Measurements from ENCODE around the gene RASIP1. TPM values are rescaled to one million over a fixed set of nuclear protein-coding genes. Genes with fewer than 3 reads are reported as not detected.
"Not testable (repeated sequence)": the region's sequence is repeated elsewhere in the genome, so short reads cannot be mapped to it uniquely, and the experiment has no call there.

Gene RASIP1
- total RNA-seq, 1 donor from 2014 or later = 85.9 TPM

- no peak overlapping the region for H3K27ac ChIP-seq
- H3K4me3 ChIP-seq = no peak overlapping the region
- peaks cover 4 to 8% of the 10 kb centered on the region in 2 donors for H3K36me3 ChIP-seq
- TF ChIP-seq CTCF (IDR thresholded peaks at IDR 0.05) = no peak
- no peaks in the 10 kb centered on the region for H3K27me3 ChIP-seq
- DNase-seq (ENCODE audit: low spot score in 2 of 2) = no peak
- H3K9me3 ChIP-seq = no peaks in the 10 kb centered on the region
- H3K4me1 ChIP-seq = no peaks in the 10 kb centered on the region
- intact Hi-C loops (cut with DNase I) = no loop called here
Measured at GRCh38 chr19:48702701-48703100, 37.7 kb downstream of the RASIP1 start.

- DNase-seq (ENCODE audit: low spot score in 2 of 2) = no peak
- no peak overlapping the region for H3K4me3 ChIP-seq
- TF ChIP-seq CTCF (IDR thresholded peaks at IDR 0.05) = no peak
- intact Hi-C loops (cut with DNase I) = no loop called here
- no peak overlapping the region for H3K27ac ChIP-seq
- no peaks in the 10 kb centered on the region for H3K27me3 ChIP-seq
- H3K36me3 ChIP-seq = peaks cover 4% of the 10 kb centered on the region in 2 donors
- no peaks in the 10 kb centered on the region for H3K9me3 ChIP-seq
- H3K4me1 ChIP-seq = no peaks in the 10 kb centered on the region
Measured at GRCh38 chr19:48698046-48698445, 42.4 kb downstream of the RASIP1 start.

- TF ChIP-seq CTCF (IDR thresholded peaks at IDR 0.05) = no peak
- peak overlapping the region in 1 of 2 donors; percentile 21 for H3K4me3 ChIP-seq
- intact Hi-C loops (cut with DNase I) = no loop called here
- no peak overlapping the region for H3K27ac ChIP-seq
- peaks cover 3 to 4% of the 10 kb centered on the region in 2 donors for H3K36me3 ChIP-seq
- DNase-seq (ENCODE audit: low spot score in 2 of 2) = no peak
- H3K4me1 ChIP-seq = no peaks in the 10 kb centered on the region
- no peaks in the 10 kb centered on the region for H3K9me3 ChIP-seq
- H3K27me3 ChIP-seq = no peaks in the 10 kb centered on the region
Measured at GRCh38 chr19:48696353-48697010, 43.9 kb downstream of the RASIP1 start.

GRCh38 chr19:48695743-48696352 lies 44.6 kb downstream of the RASIP1 start, which contains the start of gene FUT2:
Gene FUT2, plus strand, starts transcription at chr19:48695971. Its CDS starts 6,986 bp downstream, at chr19:48702957.
- no peaks in the 10 kb centered on the region for H3K27me3 ChIP-seq
- TF ChIP-seq CTCF (IDR thresholded peaks at IDR 0.05) = no peak
- intact Hi-C loops (cut with DNase I) = no loop called here
- H3K4me1 ChIP-seq = no peaks in the 10 kb centered on the region
- no peak for DNase-seq (ENCODE audit: low spot score in 2 of 2)
- peaks cover 0 to under 1% of the 10 kb centered on the region in 2 donors for H3K36me3 ChIP-seq
- H3K9me3 ChIP-seq = no peaks in the 10 kb centered on the region
- no peak within 1 kb of the TSS for H3K27ac ChIP-seq
- H3K4me3 ChIP-seq = peak within 1 kb of the TSS in 1 of 2 donors; percentile 21

GRCh38 chr19:48693629-48694028 lies 46.8 kb downstream of the RASIP1 start:
- H3K36me3 ChIP-seq; H3K27me3 ChIP-seq; H3K9me3 ChIP-seq; DNase-seq (ENCODE audit: low spot score in 2 of 2); intact Hi-C loops (cut with DNase I); H3K4me1 ChIP-seq; H3K4me3 ChIP-seq; H3K27ac ChIP-seq: not testable (repeated sequence)

GRCh38 chr19:48689449-48689848 lies 51.0 kb downstream of the RASIP1 start:
- no peak for TF ChIP-seq CTCF (IDR thresholded peaks at IDR 0.05)
- H3K4me3 ChIP-seq = no peak overlapping the region
- intact Hi-C loops (cut with DNase I) = no loop called here

More at GRCh38 chr19:48689449-48689848, 51.0 kb downstream of the RASIP1 start:
- H3K9me3 ChIP-seq = no peaks in the 10 kb centered on the region
- H3K27ac ChIP-seq = no peak overlapping the region
- no peak for DNase-seq (ENCODE audit: low spot score in 2 of 2)
- H3K36me3 ChIP-seq = no peaks in the 10 kb centered on the region
- H3K4me1 ChIP-seq = no peaks in the 10 kb centered on the region
- no peaks in the 10 kb centered on the region for H3K27me3 ChIP-seq

Measured in ascending aorta (tissue), 2 donors.